ENCODE results near the gene CDCP1. TPM values are rescaled to one million over a fixed set of nuclear protein-coding genes. Genes with fewer than 3 reads are reported as not detected.

Gene CDCP1
- total RNA-seq, 1 experiment from 2014 or later: 66.9 TPM

DNA sequence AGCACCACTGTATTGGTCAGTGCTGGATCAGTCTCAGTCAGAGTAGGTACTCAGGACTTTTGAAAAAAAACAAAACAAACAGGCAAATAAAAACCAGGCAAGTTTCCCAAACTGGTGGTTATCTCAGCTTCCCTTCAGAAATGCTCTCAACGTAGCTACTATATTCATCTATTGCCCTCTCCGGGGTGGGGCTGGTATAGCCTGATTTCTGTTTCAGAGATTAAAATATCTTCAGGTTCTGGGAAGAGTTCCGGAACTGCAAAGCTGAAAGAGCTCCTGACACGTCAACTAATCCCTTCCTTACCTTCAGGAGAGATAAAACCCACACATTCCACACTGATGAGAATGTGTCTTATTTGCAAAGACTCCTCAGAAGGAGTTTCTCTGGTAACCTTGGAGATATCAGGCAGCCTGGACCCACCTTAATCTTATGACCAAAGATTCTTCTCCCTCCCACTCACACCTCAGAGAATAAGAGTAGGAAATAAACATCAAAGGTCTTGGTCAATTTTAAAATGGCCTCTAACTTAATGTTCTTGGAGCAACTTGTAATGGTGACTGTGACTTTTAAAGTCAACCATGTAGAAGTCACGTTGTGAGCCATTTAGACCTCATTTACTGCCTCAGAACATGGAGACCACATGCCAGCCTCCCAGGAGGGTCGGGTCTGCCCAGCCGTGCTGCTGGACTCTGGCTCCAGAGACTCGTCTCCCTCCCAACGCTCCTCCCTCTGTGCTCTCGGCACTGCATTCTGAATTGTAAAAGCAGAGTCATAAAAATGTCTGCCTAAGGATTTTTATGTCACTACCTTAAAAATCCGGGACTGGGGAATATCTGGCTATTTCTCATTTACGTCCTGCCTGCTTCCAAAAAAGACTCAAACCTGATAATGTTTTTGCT is 53.8 kb downstream of the CDCP1 start:
- DNase-seq: no peak
- Mint-ChIP-seq H3K36me3 (ENCODE audit: insufficient read depth, unreplicated experiment) (peaks cover 35% of the 10 kb centered on the region), H3K27me3 (ENCODE audit: unreplicated experiment) (no peaks in the 10 kb centered on the region), H3K4me3 (ENCODE audit: low read depth, unreplicated experiment) (no peak overlapping the region), H3K4me1 (ENCODE audit: low read depth, unreplicated experiment) (no peaks in the 10 kb centered on the region), H3K9me3 (ENCODE audit: low read depth, unreplicated experiment) (no peaks in the 10 kb centered on the region), H3K27ac (ENCODE audit: unreplicated experiment) (no peak overlapping the region)
- BruUV-seq (replicated peaks): no TSS peak
- CTCF ChIA-PET: no interaction called here
- intact Hi-C loops (cut with micrococcal nuclease; ENCODE audit: unreplicated experiment): no loop called here
- TF ChIP-seq, protein P1, sequence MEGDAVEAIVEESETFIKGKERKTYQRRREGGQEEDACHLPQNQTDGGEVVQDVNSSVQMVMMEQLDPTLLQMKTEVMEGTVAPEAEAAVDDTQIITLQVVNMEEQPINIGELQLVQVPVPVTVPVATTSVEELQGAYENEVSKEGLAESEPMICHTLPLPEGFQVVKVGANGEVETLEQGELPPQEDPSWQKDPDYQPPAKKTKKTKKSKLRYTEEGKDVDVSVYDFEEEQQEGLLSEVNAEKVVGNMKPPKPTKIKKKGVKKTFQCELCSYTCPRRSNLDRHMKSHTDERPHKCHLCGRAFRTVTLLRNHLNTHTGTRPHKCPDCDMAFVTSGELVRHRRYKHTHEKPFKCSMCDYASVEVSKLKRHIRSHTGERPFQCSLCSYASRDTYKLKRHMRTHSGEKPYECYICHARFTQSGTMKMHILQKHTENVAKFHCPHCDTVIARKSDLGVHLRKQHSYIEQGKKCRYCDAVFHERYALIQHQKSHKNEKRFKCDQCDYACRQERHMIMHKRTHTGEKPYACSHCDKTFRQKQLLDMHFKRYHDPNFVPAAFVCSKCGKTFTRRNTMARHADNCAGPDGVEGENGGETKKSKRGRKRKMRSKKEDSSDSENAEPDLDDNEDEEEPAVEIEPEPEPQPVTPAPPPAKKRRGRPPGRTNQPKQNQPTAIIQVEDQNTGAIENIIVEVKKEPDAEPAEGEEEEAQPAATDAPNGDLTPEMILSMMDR (IDR thresholded peaks at IDR 0.05; ENCODE audit: unreplicated experiment): no peak

DNA sequence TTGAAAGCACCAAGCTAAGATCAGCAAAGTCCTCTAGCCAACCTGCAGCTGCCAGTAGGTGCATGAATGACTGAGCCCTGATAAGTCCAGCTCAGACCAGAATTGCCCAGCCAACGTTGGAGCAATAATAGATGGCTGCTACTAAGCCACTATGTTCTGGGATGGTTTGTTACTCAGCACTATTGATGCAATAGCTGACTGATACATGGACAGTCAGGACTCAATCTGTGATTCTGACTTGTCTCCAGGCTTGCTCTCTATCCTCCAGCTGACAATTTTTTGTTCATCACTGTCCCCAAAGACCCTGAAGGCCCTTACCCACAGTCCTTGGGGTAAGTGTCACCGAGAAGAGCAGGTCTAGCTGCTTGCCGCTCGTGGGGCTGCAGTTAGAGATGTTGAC is 55.3 kb downstream of the CDCP1 start:
- H3K9me3 Mint-ChIP-seq (ENCODE audit: low read depth, unreplicated experiment): no peaks in the 10 kb centered on the region
- CTCF ChIA-PET: no interaction called here
- H3K4me1 Mint-ChIP-seq (ENCODE audit: low read depth, unreplicated experiment): no peaks in the 10 kb centered on the region
- TF ChIP-seq, protein P1 (IDR thresholded peaks at IDR 0.05; ENCODE audit: unreplicated experiment): no peak
- no peak overlapping the region for H3K27ac Mint-ChIP-seq (ENCODE audit: unreplicated experiment)
- H3K27me3 Mint-ChIP-seq (ENCODE audit: unreplicated experiment): no peaks in the 10 kb centered on the region
- BruUV-seq (replicated peaks): no TSS peak
- DNase-seq: no peak
- intact Hi-C loops (cut with micrococcal nuclease; ENCODE audit: unreplicated experiment): no loop called here
- peaks cover 40% of the 10 kb centered on the region for H3K36me3 Mint-ChIP-seq (ENCODE audit: insufficient read depth, unreplicated experiment)
- H3K4me3 Mint-ChIP-seq (ENCODE audit: low read depth, unreplicated experiment): no peak overlapping the region

DNA sequence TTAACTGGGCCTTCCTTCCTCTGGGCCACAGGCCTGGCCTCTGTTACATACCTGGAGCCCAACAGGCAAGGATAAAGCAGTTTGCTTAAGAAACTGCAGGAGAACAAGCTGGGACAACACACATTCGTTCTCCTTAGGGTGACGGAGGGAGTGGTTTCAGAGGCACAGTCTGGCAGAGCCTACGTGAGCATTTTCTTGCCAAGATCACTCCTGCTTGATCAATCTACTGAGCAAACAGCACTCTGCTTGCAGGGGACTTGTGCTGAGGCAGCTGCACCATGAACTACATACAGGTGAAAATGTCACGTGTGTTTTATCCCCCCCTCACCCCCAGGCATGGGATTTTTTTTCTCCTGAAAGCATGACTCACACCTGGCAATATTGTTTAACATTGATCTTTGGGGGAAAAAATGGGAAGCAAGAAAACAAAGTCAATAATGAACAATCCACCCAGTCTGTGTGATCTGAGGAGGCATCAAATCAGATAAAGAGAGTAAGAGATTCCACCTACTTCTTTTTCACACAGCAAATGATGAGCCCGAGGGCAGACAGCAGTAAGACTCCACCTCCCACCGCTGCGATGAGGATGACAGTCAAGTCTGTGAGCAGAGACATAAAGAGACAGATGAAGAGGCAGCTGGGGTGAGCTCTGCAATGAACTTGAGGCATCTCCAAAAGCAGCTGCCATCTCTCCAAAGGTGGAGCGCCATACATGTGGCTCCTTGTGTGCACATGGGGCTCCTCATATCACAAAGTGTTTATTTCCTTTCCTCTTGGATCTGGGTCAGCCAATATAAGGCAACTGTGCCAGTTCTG is 57.4 kb downstream of the CDCP1 start:
- DNase-seq: no peak
- Mint-ChIP-seq H3K4me1 (ENCODE audit: low read depth, unreplicated experiment) (no peaks in the 10 kb centered on the region), H3K9me3 (ENCODE audit: low read depth, unreplicated experiment) (no peaks in the 10 kb centered on the region), H3K27me3 (ENCODE audit: unreplicated experiment) (no peaks in the 10 kb centered on the region), H3K4me3 (ENCODE audit: low read depth, unreplicated experiment) (no peak overlapping the region), H3K36me3 (ENCODE audit: insufficient read depth, unreplicated experiment) (peaks cover 23% of the 10 kb centered on the region), H3K27ac (ENCODE audit: unreplicated experiment) (no peak overlapping the region)
- intact Hi-C loops (cut with micrococcal nuclease; ENCODE audit: unreplicated experiment): no loop called here
- BruUV-seq (replicated peaks): no TSS peak
- TF ChIP-seq, protein P1 (IDR thresholded peaks at IDR 0.05; ENCODE audit: unreplicated experiment): no peak
- CTCF ChIA-PET: no interaction called here

DNA sequence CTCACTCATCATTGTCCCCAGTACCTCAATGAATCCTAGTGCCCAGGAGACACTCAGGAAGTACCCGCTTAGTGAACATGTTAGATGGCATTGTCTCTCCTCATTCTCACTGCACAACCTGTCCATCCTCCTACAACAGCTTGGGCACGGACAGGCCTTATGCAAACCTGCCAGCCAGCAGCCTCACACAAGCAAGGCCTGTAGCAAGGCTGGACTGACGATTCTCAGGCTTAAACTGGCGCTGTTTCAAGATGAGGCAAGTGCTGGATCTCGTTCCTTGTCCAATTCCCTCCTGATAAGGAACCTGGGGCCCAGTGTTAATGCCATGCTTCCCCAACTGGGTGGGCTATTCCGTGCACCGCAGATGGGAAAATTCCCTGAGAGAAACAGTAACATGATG is 59.0 kb downstream of the CDCP1 start:
- H3K4me3 Mint-ChIP-seq (ENCODE audit: low read depth, unreplicated experiment): no peak overlapping the region
- no TSS peak for BruUV-seq (replicated peaks)
- CTCF ChIA-PET: no interaction called here
- H3K27me3 Mint-ChIP-seq (ENCODE audit: unreplicated experiment): no peaks in the 10 kb centered on the region
- intact Hi-C loops (cut with micrococcal nuclease; ENCODE audit: unreplicated experiment): loop anchor here (2.0 kb wide), 1 partner anchor 46 kb away; no protein-coding TSS in a partner anchor
- no peaks in the 10 kb centered on the region for H3K9me3 Mint-ChIP-seq (ENCODE audit: low read depth, unreplicated experiment)
- H3K27ac Mint-ChIP-seq (ENCODE audit: unreplicated experiment): no peak overlapping the region
- H3K36me3 Mint-ChIP-seq (ENCODE audit: insufficient read depth, unreplicated experiment): peaks cover 23% of the 10 kb centered on the region
- no peaks in the 10 kb centered on the region for H3K4me1 Mint-ChIP-seq (ENCODE audit: low read depth, unreplicated experiment)
- TF ChIP-seq, protein P1 (IDR thresholded peaks at IDR 0.05; ENCODE audit: unreplicated experiment): no peak
- DNase-seq: no peak

Data from Calu3 (cell line).